ENCODE data around the gene FCRL3.

Gene FCRL3

GRCh38 chr1:157682710-157683437 lies 17.7 kb downstream of the FCRL3 start:
- DNase-seq, result no peak

- DNase-seq, result no peak
Measured at GRCh38 chr1:157678721-157679120, 21.8 kb downstream of the FCRL3 start.

- no peak for DNase-seq
Measured at GRCh38 chr1:157673008-157673407, 27.6 kb downstream of the FCRL3 start.

- DNase-seq, result no peak
Measured at GRCh38 chr1:157671895-157672294, 28.7 kb downstream of the FCRL3 start.

- DNase-seq, result no peak
Measured at GRCh38 chr1:157659576-157660247, 40.9 kb downstream of the FCRL3 start.

- no peak for DNase-seq
Measured at GRCh38 chr1:157658571-157658970, 42.0 kb downstream of the FCRL3 start.

GRCh38 chr1:157653494-157653873 lies 47.1 kb downstream of the FCRL3 start:
- DNase-seq, result no peak

GRCh38 chr1:157652859-157653493 lies 47.6 kb downstream of the FCRL3 start:
- DNase-seq, result peak; percentile 9

GRCh38 chr1:157648317-157648716 lies 52.3 kb downstream of the FCRL3 start:
- no peak for DNase-seq

GRCh38 chr1:157646144-157646543 lies 54.4 kb downstream of the FCRL3 start:
- DNase-seq, result no peak

- no peak for DNase-seq
Measured at GRCh38 chr1:157641177-157641576, 59.4 kb downstream of the FCRL3 start.

GRCh38 chr1:157639800-157640199 lies 60.8 kb downstream of the FCRL3 start:
- no peak for DNase-seq

GRCh38 chr1:157628773-157629172 lies 71.8 kb downstream of the FCRL3 start:
- DNase-seq, result peak; percentile 26

Data from CD4-positive, alpha-beta T cell treated with Interleukin-21 for 1 hour (primary cell).